Activated CD4-positive, alpha-beta T cell treated with anti-CD3 and anti-CD28 coated beads, Interleukin-2, amount 10 ng/mL, durations not matched to agents 24 days and 14 days (primary cell): Measurements from ENCODE around the gene AGXT2. TPM values are rescaled to one million over a fixed set of nuclear protein-coding genes. Genes with fewer than 3 reads are reported as not detected.

Experiments used
- DNase-seq: peaks from one replicate; pipeline ENCODE4 v3.0.0; 2022
- H3K27ac Mint-ChIP-seq: one replicate; pipeline ENCODE4 v1.8.0; 2022; ENCODE audit warnings: mild to moderate bottlenecking, mixed read lengths
- H3K27me3 Mint-ChIP-seq: one replicate; pipeline ENCODE4 v1.8.0; 2022; ENCODE audit warnings: mixed read lengths
- H3K36me3 Mint-ChIP-seq: one replicate; pipeline ENCODE4 v1.8.0; 2022; ENCODE audit warnings: low read depth, mild to moderate bottlenecking, mixed read lengths
- H3K4me1 Mint-ChIP-seq: one replicate; pipeline ENCODE4 v1.8.0; 2021; ENCODE audit warnings: mixed read lengths
- H3K4me3 Mint-ChIP-seq: one replicate; pipeline ENCODE4 v1.8.0; 2022; ENCODE audit warnings: mild to moderate bottlenecking, moderate library complexity, mixed read lengths
- H3K9me3 Mint-ChIP-seq: one replicate; pipeline ENCODE4 v1.8.0; 2021; ENCODE audit warnings: mixed read lengths
- intact Hi-C: fragments of 100-400 bp; cut with micrococcal nuclease; formaldehyde crosslinking; loops from one replicate; pipeline ENCODE4 v1.15.1; 2023
- total RNA-seq: library from RNA; stranded (reverse); gene quantifications from 2 replicates; pipeline ENCODE4 v1.2.3, GENCODE V29; 2022

Gene AGXT2
- total RNA-seq = not detected in 2 replicates

GRCh38 chr5:35047785-35048404, at the start of gene AGXT2:
Gene AGXT2 (minus strand): TSS chr5:35047949. CDS start chr5:35047892, 57 bp downstream.
- Mint-ChIP-seq H3K27me3 (peaks cover 5% of the 10 kb centered on the region), H3K4me1 (no peaks in the 10 kb centered on the region), H3K36me3 (no peaks in the 10 kb centered on the region), H3K4me3 (no peak within 1 kb of the TSS), H3K9me3 (no peaks in the 10 kb centered on the region), H3K27ac (no peak within 1 kb of the TSS)
- no peak for DNase-seq
- intact Hi-C loops = no loop called here

DNA sequence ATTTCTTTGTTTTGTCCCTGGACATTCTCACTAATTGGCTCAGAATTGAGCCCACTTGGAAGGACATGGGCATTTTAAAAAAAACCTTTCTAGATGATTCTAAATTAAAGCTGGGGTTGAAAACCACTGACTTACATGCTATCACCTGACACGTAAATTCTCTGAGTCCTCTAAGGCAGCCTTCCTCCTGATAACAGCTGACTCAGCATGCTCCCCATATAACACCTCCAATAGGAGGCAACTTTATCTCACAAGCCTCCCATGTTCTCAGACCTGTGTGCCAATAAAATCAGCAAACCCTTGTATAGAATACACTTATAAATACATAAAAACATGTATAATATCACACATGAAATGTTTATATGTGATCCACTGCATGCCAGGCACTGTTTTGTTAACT, 49.2 kb upstream of the AGXT2 start:
- Mint-ChIP-seq H3K9me3 (no peaks in the 10 kb centered on the region), H3K4me3 (no peak overlapping the region), H3K27me3 (no peaks in the 10 kb centered on the region), H3K4me1 (no peaks in the 10 kb centered on the region), H3K36me3 (no peaks in the 10 kb centered on the region), H3K27ac (no peak overlapping the region)
- DNase-seq = no peak
- intact Hi-C loops = no loop called here

DNA sequence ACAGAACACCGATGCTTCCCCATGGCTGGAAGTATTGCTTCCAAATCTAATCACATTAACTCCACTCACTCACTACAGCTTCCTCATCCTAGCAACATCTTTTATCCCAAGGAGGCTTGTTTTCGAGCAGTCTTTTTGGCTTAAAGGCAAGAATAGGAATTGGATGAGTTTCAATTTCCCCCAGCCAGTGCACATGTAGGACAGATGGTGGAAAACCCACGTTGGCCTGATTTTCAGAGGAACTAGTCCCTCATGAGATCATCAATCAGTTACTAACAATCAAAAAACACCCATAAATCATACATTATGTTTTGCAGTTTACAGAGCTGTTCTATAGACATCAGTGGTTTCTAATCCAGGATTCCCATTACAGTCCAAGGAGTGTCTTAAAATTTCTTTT, 48.5 kb upstream of the AGXT2 start:
- intact Hi-C loops = no loop called here
- H3K27ac Mint-ChIP-seq = no peak overlapping the region

GRCh38 chr5:35095366-35095765, 47.6 kb upstream of the AGXT2 start:
- no peaks in the 10 kb centered on the region for H3K4me1 Mint-ChIP-seq
- no peaks in the 10 kb centered on the region for H3K9me3 Mint-ChIP-seq
- DNase-seq = no peak
- no peak overlapping the region for H3K27ac Mint-ChIP-seq
- intact Hi-C loops = no loop called here
- H3K27me3 Mint-ChIP-seq = no peaks in the 10 kb centered on the region
- H3K4me3 Mint-ChIP-seq = no peak overlapping the region
- no peaks in the 10 kb centered on the region for H3K36me3 Mint-ChIP-seq

More for the DNA sequence above, 48.5 kb upstream of the AGXT2 start:
- no peak for DNase-seq
- Mint-ChIP-seq H3K9me3 (no peaks in the 10 kb centered on the region), H3K36me3 (no peaks in the 10 kb centered on the region), H3K4me3 (no peak overlapping the region), H3K4me1 (no peaks in the 10 kb centered on the region), H3K27me3 (no peaks in the 10 kb centered on the region)

GRCh38 chr5:35094948-35095347, 47.2 kb upstream of the AGXT2 start:
- no peaks in the 10 kb centered on the region for H3K4me1 Mint-ChIP-seq
- intact Hi-C loops = loop anchor here (5.0 kb wide), 1 partner anchor 87 kb away; no protein-coding TSS in a partner anchor
- no peak overlapping the region for H3K4me3 Mint-ChIP-seq
- no peaks in the 10 kb centered on the region for H3K9me3 Mint-ChIP-seq
- no peaks in the 10 kb centered on the region for H3K36me3 Mint-ChIP-seq
- no peaks in the 10 kb centered on the region for H3K27me3 Mint-ChIP-seq
- H3K27ac Mint-ChIP-seq = no peak overlapping the region
- no peak for DNase-seq

- no peaks in the 10 kb centered on the region for H3K9me3 Mint-ChIP-seq
- H3K4me3 Mint-ChIP-seq = no peak overlapping the region
- H3K36me3 Mint-ChIP-seq = no peaks in the 10 kb centered on the region
- peaks cover 2% of the 10 kb centered on the region for H3K27me3 Mint-ChIP-seq
- intact Hi-C loops = loop anchor here (5.0 kb wide), 1 partner anchor 90 kb away; no protein-coding TSS in a partner anchor
- DNase-seq = no peak
- no peak overlapping the region for H3K27ac Mint-ChIP-seq
- no peaks in the 10 kb centered on the region for H3K4me1 Mint-ChIP-seq
Measured at GRCh38 chr5:35092703-35093102, 45.0 kb upstream of the AGXT2 start.

GRCh38 chr5:35091704-35092103, 44.0 kb upstream of the AGXT2 start:
- no peak overlapping the region for H3K4me3 Mint-ChIP-seq
- H3K27me3 Mint-ChIP-seq = peaks cover 2% of the 10 kb centered on the region
- H3K9me3 Mint-ChIP-seq = no peaks in the 10 kb centered on the region
- H3K27ac Mint-ChIP-seq = no peak overlapping the region
- no peak for DNase-seq
- no peaks in the 10 kb centered on the region for H3K4me1 Mint-ChIP-seq
- intact Hi-C loops = loop anchor here (5.0 kb wide), 1 partner anchor 91 kb away; no protein-coding TSS in a partner anchor
- no peaks in the 10 kb centered on the region for H3K36me3 Mint-ChIP-seq

DNA sequence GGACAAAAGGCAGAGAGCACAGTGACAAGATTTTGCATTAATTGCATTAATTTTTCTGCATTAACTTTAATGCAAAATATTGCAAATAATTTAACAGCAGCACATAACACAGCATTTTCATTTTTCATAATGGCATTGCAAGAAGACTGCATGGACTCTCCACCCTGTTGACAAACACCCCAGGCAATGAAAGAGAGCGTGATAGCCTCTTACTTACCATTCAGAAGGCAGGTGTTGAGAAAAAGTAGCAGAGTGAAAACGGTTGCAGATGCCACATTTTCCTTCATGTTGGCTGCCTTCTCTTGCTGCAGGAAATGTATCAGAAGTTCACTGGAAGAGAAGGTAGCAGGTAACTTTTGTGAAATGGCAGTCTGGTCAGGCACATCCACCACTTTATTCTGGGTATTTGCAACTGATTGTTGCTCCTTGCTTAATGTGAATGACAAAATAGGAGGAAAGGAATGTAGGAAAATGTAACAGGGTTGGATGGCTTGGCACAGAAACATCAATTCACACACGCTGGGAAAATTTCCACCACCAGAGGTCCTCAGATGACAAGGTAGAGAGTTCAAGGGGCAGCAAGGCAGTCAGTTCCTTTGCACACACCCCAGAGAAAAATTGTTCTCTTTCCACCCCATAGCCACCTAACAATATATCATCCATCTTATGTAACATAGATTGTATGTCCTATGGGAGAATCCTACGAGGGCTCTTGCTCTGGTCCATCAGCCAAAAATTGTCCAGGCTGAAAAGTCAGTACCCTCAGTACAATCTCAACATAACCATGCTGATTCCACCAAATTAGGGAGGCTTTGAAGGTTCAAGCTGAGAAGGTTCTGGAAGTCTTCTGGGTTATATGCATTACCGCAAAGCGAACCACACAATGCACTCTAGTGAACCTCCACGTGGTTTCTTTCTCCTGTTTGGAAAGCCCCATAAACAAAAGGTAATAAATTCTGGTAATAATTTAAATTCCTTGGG, 41.9 kb upstream of the AGXT2 start:
- Mint-ChIP-seq H3K4me1 (no peaks in the 10 kb centered on the region), H3K9me3 (no peaks in the 10 kb centered on the region), H3K27ac (no peak overlapping the region), H3K4me3 (no peak overlapping the region), H3K27me3 (peaks cover 2% of the 10 kb centered on the region), H3K36me3 (no peaks in the 10 kb centered on the region)
- peak; percentile 85 for DNase-seq
- intact Hi-C loops = loop anchor here (2.0 to 5.0 kb wide), 2 partner anchors 93 to 561 kb away; no protein-coding TSS in a partner anchor

DNA sequence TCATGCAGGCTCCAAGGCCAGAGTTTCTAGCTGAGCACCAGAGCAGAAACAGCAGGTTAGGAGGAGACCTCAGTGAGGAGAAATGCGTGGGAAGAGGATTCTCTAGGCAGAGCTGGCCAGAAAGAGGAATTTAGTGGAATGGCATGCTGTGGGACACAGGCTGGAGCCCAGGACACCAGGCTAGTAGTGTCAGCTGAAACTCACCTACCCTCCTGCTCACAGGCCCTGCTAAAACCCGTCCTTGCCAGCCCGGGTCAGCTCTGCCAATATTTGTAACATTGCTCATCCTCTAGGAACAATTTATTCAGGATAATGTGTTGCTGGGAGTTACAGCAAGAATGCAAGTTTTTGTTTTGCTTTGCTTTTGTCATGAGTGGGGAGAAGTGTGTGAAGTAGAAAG, 40.2 kb upstream of the AGXT2 start:
- DNase-seq = no peak
- no peaks in the 10 kb centered on the region for H3K36me3 Mint-ChIP-seq
- intact Hi-C loops = loop anchor here (2.0 kb wide), 1 partner anchor 563 kb away; no protein-coding TSS in a partner anchor
- H3K4me3 Mint-ChIP-seq = no peak overlapping the region
- no peaks in the 10 kb centered on the region for H3K4me1 Mint-ChIP-seq
- no peaks in the 10 kb centered on the region for H3K9me3 Mint-ChIP-seq
- no peak overlapping the region for H3K27ac Mint-ChIP-seq
- H3K27me3 Mint-ChIP-seq = peaks cover 2% of the 10 kb centered on the region

DNA sequence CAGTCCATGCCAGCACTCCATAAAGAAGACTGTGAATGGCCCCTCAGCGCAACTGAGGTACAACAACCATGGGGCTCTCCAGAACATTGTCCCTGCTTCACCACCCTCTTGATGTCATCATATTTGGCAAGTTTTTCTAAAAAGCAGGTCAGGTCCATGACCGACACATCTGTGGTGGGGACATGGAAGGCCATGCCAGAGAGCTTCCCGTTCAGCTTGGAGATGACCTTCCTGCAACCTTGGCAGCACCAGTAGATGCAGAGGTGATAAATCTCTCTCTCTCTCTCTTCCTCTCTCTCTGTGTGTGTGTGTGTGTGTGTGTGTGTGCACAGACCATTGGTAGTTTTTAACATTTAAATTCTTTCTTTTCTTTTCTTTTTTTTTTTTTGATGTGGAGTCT, 35.4 kb upstream of the AGXT2 start:
- intact Hi-C loops = no loop called here
- H3K4me3 Mint-ChIP-seq = no peak overlapping the region
- no peaks in the 10 kb centered on the region for H3K9me3 Mint-ChIP-seq
- H3K36me3 Mint-ChIP-seq = no peaks in the 10 kb centered on the region
- DNase-seq = no peak
- no peaks in the 10 kb centered on the region for H3K4me1 Mint-ChIP-seq
- H3K27ac Mint-ChIP-seq = no peak overlapping the region
- peaks cover 1% of the 10 kb centered on the region for H3K27me3 Mint-ChIP-seq

GRCh38 chr5:35082530-35082929, 34.8 kb upstream of the AGXT2 start:
- no peaks in the 10 kb centered on the region for H3K27me3 Mint-ChIP-seq
- no peaks in the 10 kb centered on the region for H3K4me1 Mint-ChIP-seq
- H3K27ac Mint-ChIP-seq = no peak overlapping the region
- no peak overlapping the region for H3K4me3 Mint-ChIP-seq
- DNase-seq = no peak
- H3K9me3 Mint-ChIP-seq = no peaks in the 10 kb centered on the region
- intact Hi-C loops = no loop called here
- no peaks in the 10 kb centered on the region for H3K36me3 Mint-ChIP-seq

DNA sequence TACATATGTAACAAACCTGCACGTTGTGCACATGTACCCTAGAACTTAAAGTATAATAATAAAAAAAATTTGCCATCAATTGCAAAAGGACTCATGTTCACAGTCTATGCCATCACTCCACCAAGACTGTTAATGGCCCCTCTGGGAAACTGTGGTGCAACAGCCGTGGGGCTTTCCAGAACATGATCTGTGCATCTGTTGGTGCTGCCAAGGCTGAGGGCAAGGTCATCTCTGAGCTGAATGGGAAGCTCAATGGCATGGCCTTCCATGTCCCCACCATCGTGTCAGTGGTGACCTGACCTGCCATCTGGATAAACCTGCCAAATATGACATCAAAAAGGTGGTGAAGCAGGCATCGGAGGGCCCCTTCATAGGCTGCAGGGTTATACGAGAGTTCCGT, 33.4 kb upstream of the AGXT2 start:
- intact Hi-C loops = no loop called here
- H3K9me3 Mint-ChIP-seq = peaks cover 4% of the 10 kb centered on the region

GRCh38 chr5:35073160-35073559, 25.4 kb upstream of the AGXT2 start:
- intact Hi-C loops = no loop called here
- H3K27ac Mint-ChIP-seq = no peak overlapping the region
- H3K4me1 Mint-ChIP-seq = no peaks in the 10 kb centered on the region
- H3K36me3 Mint-ChIP-seq = no peaks in the 10 kb centered on the region
- peaks cover 11% of the 10 kb centered on the region for H3K9me3 Mint-ChIP-seq
- peaks cover 5% of the 10 kb centered on the region for H3K27me3 Mint-ChIP-seq
- H3K4me3 Mint-ChIP-seq = no peak overlapping the region
- no peak for DNase-seq

More for the DNA sequence above, 33.4 kb upstream of the AGXT2 start:
- Mint-ChIP-seq H3K27me3 (peaks cover 3% of the 10 kb centered on the region), H3K4me1 (no peaks in the 10 kb centered on the region), H3K4me3 (no peak overlapping the region), H3K36me3 (no peaks in the 10 kb centered on the region), H3K27ac (no peak overlapping the region)
- no peak for DNase-seq

GRCh38 chr5:35069188-35069587, 21.4 kb upstream of the AGXT2 start:
- peaks cover 3% of the 10 kb centered on the region for H3K27me3 Mint-ChIP-seq
- no peaks in the 10 kb centered on the region for H3K4me1 Mint-ChIP-seq
- H3K36me3 Mint-ChIP-seq = no peaks in the 10 kb centered on the region
- no peak overlapping the region for H3K4me3 Mint-ChIP-seq
- H3K9me3 Mint-ChIP-seq = peaks cover 6% of the 10 kb centered on the region
- no peak for DNase-seq
- no peak overlapping the region for H3K27ac Mint-ChIP-seq
- intact Hi-C loops = no loop called here
